GM23338 (cell line): ENCODE results near the gene GREB1L.

Experiments used
- CTCF ChIP-seq, 2 experiments: fragments of 200-600 bp in 1 of 2; sonication (generic) in 1 of 2; conservative IDR thresholded peaks; 2 replicates each; pipeline versions ENCODE4 v1.5.1 to v1.6.1; 2016 to 2017; ENCODE audit warnings: antibody characterized with exemption in 2 of 2, low read depth in 2 of 2, mild to moderate bottlenecking in 2 of 2, moderate library complexity in 1 of 2
- EZH2 ChIP-seq: fragments of 200-600 bp; sonication (generic); IDR thresholded peaks from one replicate; pipeline ENCODE4 v1.8.0; 2017; ENCODE audit warnings: antibody characterized with exemption, mild to moderate bottlenecking, low read depth; ENCODE audit not compliant: unreplicated experiment
- EZH2phosphoT487 ChIP-seq: fragments of 200-600 bp; sonication (generic); IDR thresholded peaks from one replicate; pipeline ENCODE4 v1.8.1; 2018; ENCODE audit warnings: antibody characterized with exemption; ENCODE audit not compliant: unreplicated experiment

GRCh38 chr18:21454725-21455124 lies 212.7 kb downstream of the GREB1L start:
- TF ChIP-seq CTCF (conservative IDR thresholded peaks at IDR 0.05; ENCODE audit: low read depth in 2 of 2) (no peak), EZH2phosphoT487 (no peak), EZH2 (no peak)
